H1 (cell line): ENCODE data around the gene TRIOBP. TPM values are rescaled to one million over a fixed set of nuclear protein-coding genes. Genes with fewer than 3 reads are reported as not detected.
A peak's percentile ranks its signal among the peaks of the same experiment; 100 is the strongest.

ENCODE experiments used
- CTCF ChIA-PET: fragments of 300-600 bp; sonication (Branson Sonifier 250); formaldehyde crosslinking; loops from one replicate; lab custom pipeline; 2021; ENCODE audit not compliant: partially characterized antibody; lab: Charles Lee
- POLR2A ChIA-PET: fragments of 300-600 bp; sonication (Branson Sonifier 250); formaldehyde crosslinking; loops from one replicate; lab custom pipeline; 2021; ENCODE audit warnings: inconsistent platforms; ENCODE audit not compliant: partially characterized antibody; lab: Charles Lee
- DNase-seq, 2 experiments: peaks; one replicate each; pipeline versions ENCODE4 v3.0.0 to v3.0.0-alpha.2; 2010 to 2022; ENCODE audit warnings: low spot score in 2 of 2, low read depth in 1 of 2, mixed read lengths in 1 of 2
- FAIRE-seq: peaks from 2 replicates; lab custom pipeline; 2011; peaks lifted over from hg19 to GRCh38; lab: Jason Lieb, UNC
- H2AFZ ChIP-seq: 2 replicates; pipeline ENCODE4 v1.8.1; 2012; ENCODE audit warnings: low read length, inconsistent platforms
- H2AK5ac ChIP-seq: 2 replicates; pipeline ENCODE4 v1.6.1; 2013; ENCODE audit warnings: low read depth, low read length
- H2BK120ac ChIP-seq: replicated peaks from 2 replicates; pipeline ENCODE3; 2013; ENCODE audit warnings: low read depth, low read length, inconsistent platforms
- H2BK12ac ChIP-seq: 2 replicates; pipeline ENCODE4 v1.6.1; 2013; ENCODE audit warnings: low read depth, low read length
- H2BK15ac ChIP-seq: 2 replicates; pipeline ENCODE4 v1.6.1; 2013; ENCODE audit warnings: low read length
- H2BK20ac ChIP-seq: 2 replicates; pipeline ENCODE4 v1.6.1; 2013; ENCODE audit warnings: low read length
- H2BK5ac ChIP-seq: 2 replicates; pipeline ENCODE4 v1.6.1; 2013; ENCODE audit warnings: low read depth, low read length
- H3K14ac ChIP-seq: 2 replicates; pipeline ENCODE4 v1.6.1; 2013; ENCODE audit warnings: inconsistent platforms; ENCODE audit not compliant: insufficient read length
- H3K18ac ChIP-seq: 2 replicates; pipeline ENCODE4 v1.6.1; 2013; ENCODE audit warnings: low read length; ENCODE audit errors: extremely low read depth
- H3K23ac ChIP-seq: 2 replicates; pipeline ENCODE4 v1.6.1; 2013; ENCODE audit warnings: inconsistent platforms; ENCODE audit not compliant: insufficient read length
- H3K23me2 ChIP-seq: 2 replicates; pipeline ENCODE4 v1.6.1; 2013; ENCODE audit warnings: low read depth, low read length
- H3K27ac ChIP-seq: 2 replicates; pipeline ENCODE4 v1.6.1; 2011; ENCODE audit warnings: low read depth, low read length, inconsistent platforms
- H3K27me3 ChIP-seq, 4 experiments: replicated peaks in 1 of 4; 1 replicate in 1 of 4; 2 replicates in 3 of 4; pipeline versions ENCODE4 v1.6.1 to v1.8.1; 2011 to 2013; ENCODE audit warnings: low read length in 3 of 4, mild to moderate bottlenecking in 3 of 4, inconsistent platforms in 2 of 4, mixed read lengths in 2 of 4, moderate library complexity in 1 of 4; ENCODE audit not compliant: control insufficient read depth in 3 of 4, insufficient read depth in 3 of 4; ENCODE audit errors: extremely low read depth in 1 of 4
- H3K36me3 ChIP-seq, 4 experiments: 2 replicates each; pipeline versions ENCODE4 v1.6.1 to v1.8.1; 2011 to 2013; ENCODE audit warnings: mild to moderate bottlenecking in 4 of 4, low read length in 3 of 4, moderate library complexity in 2 of 4, control low read depth in 1 of 4, inconsistent platforms in 1 of 4; ENCODE audit not compliant: insufficient read depth in 4 of 4, control insufficient read depth in 2 of 4
- H3K4ac ChIP-seq: replicated peaks from 2 replicates; pipeline ENCODE3; 2013; ENCODE audit warnings: low read length, low read depth, mixed read lengths, inconsistent platforms; ENCODE audit not compliant: insufficient read length
- H3K4me1 ChIP-seq, 4 experiments: replicated peaks in 1 of 4; 1 replicate in 1 of 4; 2 replicates in 3 of 4; pipeline versions ENCODE4 v1.6.1 to v1.8.1; 2011 to 2013; ENCODE audit warnings: low read length in 3 of 4, inconsistent platforms in 2 of 4, mixed read lengths in 1 of 4; ENCODE audit not compliant: insufficient read depth in 4 of 4, control insufficient read depth in 3 of 4
- H3K4me2 ChIP-seq, 2 experiments: 2 replicates each; pipeline versions ENCODE4 v1.6.1 to v1.8.1; 2011 to 2013; ENCODE audit warnings: low read depth in 2 of 2, low read length in 2 of 2, control low read depth in 1 of 2, inconsistent platforms in 1 of 2, mild to moderate bottlenecking in 1 of 2; ENCODE audit not compliant: insufficient read depth in 1 of 2
- H3K4me3 ChIP-seq, 4 experiments: fragments of 200-600, 300-600 bp in 1 of 4; sonication (generic), shearing (Covaris generic), sonication (Bioruptor Twin) in 1 of 4; 2 replicates each; pipeline versions ENCODE4 v1.5.1 to v1.8.1; 2011 to 2016; ENCODE audit warnings: low read length in 4 of 4, low read depth in 3 of 4, control low read depth in 2 of 4, inconsistent platforms in 2 of 4, mild to moderate bottlenecking in 2 of 4, mixed read lengths in 1 of 4, moderate library complexity in 1 of 4; ENCODE audit not compliant: insufficient read depth in 2 of 4; ENCODE audit errors: extremely low read depth in 1 of 4
- H3K56ac ChIP-seq: replicated peaks from 2 replicates; pipeline ENCODE3; 2013; ENCODE audit warnings: low read depth, mild to moderate bottlenecking, mixed read lengths, low read length, inconsistent platforms; ENCODE audit not compliant: insufficient read length
- H3K79me1 ChIP-seq: 2 replicates; pipeline ENCODE4 v1.6.1; 2013; ENCODE audit warnings: low read depth, low read length, control low read depth
- H3K79me2 ChIP-seq, 2 experiments: 2 replicates each; pipeline versions ENCODE4 v1.6.1 to v1.8.1; 2012 to 2013; ENCODE audit warnings: low read length in 2 of 2, mild to moderate bottlenecking in 2 of 2, inconsistent platforms in 1 of 2; ENCODE audit not compliant: insufficient read depth in 2 of 2, control insufficient read depth in 1 of 2
- H3K9ac ChIP-seq, 4 experiments: replicated peaks in 1 of 4; 1 replicate in 1 of 4; 2 replicates in 3 of 4; pipeline versions ENCODE4 v1.6.1 to v1.8.1; 2011 to 2013; ENCODE audit warnings: low read depth in 3 of 4, low read length in 3 of 4, control low read depth in 2 of 4, mild to moderate bottlenecking in 2 of 4, moderate library complexity in 2 of 4, inconsistent platforms in 1 of 4; ENCODE audit errors: extremely low read depth in 1 of 4
- H3K9me3 ChIP-seq, 2 experiments: 2 replicates each; pipeline versions ENCODE4 v1.6.1 to v1.8.1; 2012 to 2013; ENCODE audit warnings: mild to moderate bottlenecking in 2 of 2, moderate library complexity in 2 of 2, control low read depth in 1 of 2, inconsistent platforms in 1 of 2, low read depth in 1 of 2, low read length in 1 of 2, mixed read lengths in 1 of 2; ENCODE audit not compliant: insufficient read depth in 2 of 2
- H4K20me1 ChIP-seq, 2 experiments: replicated peaks in 1 of 2; 2 replicates each; pipeline versions ENCODE3 to v1.8.1; 2011 to 2013; ENCODE audit warnings: inconsistent platforms in 2 of 2, low read length in 2 of 2, mild to moderate bottlenecking in 1 of 2; ENCODE audit not compliant: insufficient read depth in 2 of 2, control insufficient read depth in 1 of 2
- H4K5ac ChIP-seq: 2 replicates; pipeline ENCODE4 v1.6.1; 2013; ENCODE audit warnings: low read length, low read depth, mixed read lengths, inconsistent platforms; ENCODE audit not compliant: insufficient read length
- H4K8ac ChIP-seq: 2 replicates; pipeline ENCODE4 v1.8.0; 2013; ENCODE audit warnings: mild to moderate bottlenecking, moderate library complexity, low read length, inconsistent platforms; ENCODE audit not compliant: insufficient read depth; ENCODE audit errors: extremely low read depth
- H4K91ac ChIP-seq: replicated peaks from 2 replicates; pipeline ENCODE3; 2013; ENCODE audit warnings: low read length, mixed read lengths, inconsistent platforms; ENCODE audit not compliant: insufficient read length
- ASH2L ChIP-seq: fragments of 200-600, 300-600 bp; sonication (generic); IDR thresholded peaks from one replicate; pipeline ENCODE4 v1.7.1; 2017; ENCODE audit warnings: low read length
- CEBPB ChIP-seq: IDR thresholded peaks from 2 replicates; pipeline ENCODE4 v1.6.1; 2012; ENCODE audit warnings: low read depth, low read length
- CREB1 ChIP-seq: IDR thresholded peaks from 2 replicates; pipeline ENCODE4 v1.6.1; 2012; ENCODE audit warnings: inconsistent platforms
- EGR1 ChIP-seq: IDR thresholded peaks from 2 replicates; pipeline ENCODE4 v1.6.1; 2011; ENCODE audit warnings: low read depth, low read length, borderline replicate concordance
- KDM4A ChIP-seq: IDR thresholded peaks from one replicate; pipeline ENCODE4 v1.7.1; 2012; ENCODE audit warnings: low read depth, mild to moderate bottlenecking, moderate library complexity, low read length, inconsistent platforms; ENCODE audit not compliant: severe bottlenecking
- KDM5A ChIP-seq: fragments of 200-600 bp; IDR thresholded peaks from 2 replicates; pipeline ENCODE4 v1.7.1; 2012; ENCODE audit warnings: mild to moderate bottlenecking, low read length, inconsistent platforms, mixed read lengths
- RAD21 ChIP-seq, 2 experiments: IDR thresholded peaks in 1 of 2; conservative IDR thresholded peaks in 1 of 2; 2 replicates each; pipeline ENCODE4 v1.6.1; 2011; ENCODE audit warnings: low read depth in 2 of 2, low read length in 2 of 2, improper control_type of control experiment in 1 of 2, inconsistent platforms in 1 of 2, mild to moderate bottlenecking in 1 of 2, moderate library complexity in 1 of 2
- RXRA ChIP-seq: IDR thresholded peaks from 2 replicates; pipeline ENCODE4 v1.6.1; 2011; ENCODE audit warnings: low read depth, mild to moderate bottlenecking, low read length, moderate library complexity; ENCODE audit not compliant: insufficient read depth
- SIRT6 ChIP-seq: IDR thresholded peaks from one replicate; pipeline ENCODE4 v1.7.1; 2012; ENCODE audit warnings: low read length, inconsistent platforms
- SP1 ChIP-seq: IDR thresholded peaks from 2 replicates; pipeline ENCODE4 v1.6.1; 2011; ENCODE audit warnings: low read depth, low read length
- SP4 ChIP-seq: IDR thresholded peaks from 2 replicates; pipeline ENCODE4 v1.6.1; 2012; ENCODE audit warnings: low read length, inconsistent platforms
- WGBS, 2 experiments: shearing (Covaris generic) in 1 of 2; methylation state at CpG; one replicate each; pipeline versions ENCODE4 v1.1.6 to v1.1.7; 2013 to 2015; ENCODE audit warnings: low lambda C conversion rate in 2 of 2, mixed read lengths in 2 of 2, inconsistent platforms in 1 of 2, low coverage in 1 of 2, missing lambda C conversion rate in 1 of 2; ENCODE audit not compliant: insufficient replicate concordance in 2 of 2, insufficient coverage in 1 of 2, insufficient read length in 1 of 2; ENCODE audit errors: extremely low coverage in 1 of 2, missing lambda C conversion rate in 1 of 2; 5-methylcytosine and 5-hydroxymethylcytosine counted together
- polyA plus RNA-seq, 7 experiments: library from polyadenylated mRNA; depleted of rRNA in 3 of 7; stranded (reverse) in 5 of 7; unstranded in 2 of 7; fragments of >200 nt in 5 of 7; fragments of 200-250 nt in 2 of 7; gene quantifications; 1 replicate in 5 of 7; 2 replicates in 1 of 7; 4 replicates in 1 of 7; pipeline versions ENCODE4 v1.2.1 to v1.2.3, GENCODE V29; 2011 to 2013; ENCODE audit warnings: missing spikeins in 2 of 7, mixed read lengths in 2 of 7
- total RNA-seq: library from RNA; stranded (reverse); fragmentation: NEBNext Ultra II Directional; extraction: Animal tissue kit (Norgen Biotek cat#: 25700); gene quantifications from 2 replicates; pipeline ENCODE4 v1.2.1, GENCODE V29; 2021

The TRIOBP gene
- total and polyA plus RNA-seq, 2 of the 8 experiments (the other 6 are each of a cell fraction or from before 2014, with no cell fraction given) = 18.2 to 27.3 TPM

GRCh38 chr22:37675930-37676735 lies 20.7 kb upstream of the TRIOBP start:
- no peaks in the 10 kb centered on the region for H3K36me3 ChIP-seq
- H3K79me2 ChIP-seq = no peaks in the 10 kb centered on the region
- no peak overlapping the region for H2AFZ ChIP-seq
- ChIA-PET POLR2A (interaction anchor here (0.6 to 2.2 kb wide), 9 partner anchors 9 to 149 kb away, joined by 3 to 13 read pairs (median 4); partner anchors contain the start of genes GGA1, NOL12 and PDXP), CTCF (interaction anchor here (0.9 to 16.3 kb wide), 9 partner anchors 11 to 117 kb away, joined by 3 to 261 read pairs (median 3); partner anchors contain the start of genes SH3BP1 and TRIOBP)
- H3K4ac ChIP-seq = no peak overlapping the region
- no peak overlapping the region for H2AK5ac ChIP-seq
- peak overlapping the region; percentile 10 for H4K91ac ChIP-seq
- peak overlapping the region; percentile 61; the same call in 1 of the 2 replicates for H2BK15ac ChIP-seq
- no peaks in the 10 kb centered on the region for H3K9me3 ChIP-seq
- peak in 1 of 2 experiments; percentile 53 for DNase-seq
- H4K5ac ChIP-seq = no peak overlapping the region
- H2BK20ac ChIP-seq = peak overlapping the region; percentile 72; the same call in 1 of the 2 replicates
- no peak overlapping the region for H2BK5ac ChIP-seq
- H3K79me1 ChIP-seq = no peaks in the 10 kb centered on the region
- WGBS, 2 experiments = 61% methylated on average over 12 of the region's 17 CpGs; no CpG with 5 or more reads in 1 of the 2 experiments
- H3K23ac ChIP-seq = no peak overlapping the region
- no peak overlapping the region for H3K56ac ChIP-seq
- H3K14ac ChIP-seq = no peak overlapping the region
- H3K9ac ChIP-seq = no peak overlapping the region
- H3K18ac ChIP-seq = peak overlapping the region; percentile 56; the same call in 1 of the 2 replicates
- H3K4me1 ChIP-seq = peaks cover 0 to 19% (median 13%) of the 10 kb centered on the region in 4 experiments; a peak in 6 of 7 replicates
- TF ChIP-seq RAD21 (IDR thresholded peaks at IDR 0.05 in 1 of 2, conservative IDR thresholded peaks at IDR 0.05 in 1 of 2; ENCODE audit: low read depth in 2 of 2, low read length in 2 of 2) = no peak
- TF ChIP-seq ASH2L = no peak
- no peak for TF ChIP-seq RXRA
- no peak for TF ChIP-seq KDM5A
- TF ChIP-seq SIRT6 = no peak
- TF ChIP-seq CREB1 = no peak
- TF ChIP-seq EGR1 = no peak
- no peak for TF ChIP-seq CEBPB
- no peak for TF ChIP-seq KDM4A
- no peak for TF ChIP-seq SP4
- no peak for TF ChIP-seq SP1
- no peak for FAIRE-seq
- H3K4me3 ChIP-seq = peak overlapping the region in 2 of 4 experiments; percentile 28 to 63; a peak in 3 of 8 replicates
- H4K8ac ChIP-seq = no peak overlapping the region; the same call in 1 of the 2 replicates
- H3K4me2 ChIP-seq = peak overlapping the region; percentile 63 to 78
- peaks cover 0 to 2% (median 0%) of the 10 kb centered on the region in 4 experiments; a peak in 1 of 7 replicates for H3K27me3 ChIP-seq
- peaks cover 2% of the 10 kb centered on the region; the same call in 1 of the 2 replicates for H3K23me2 ChIP-seq
- no peak overlapping the region for H3K27ac ChIP-seq
- peak overlapping the region; percentile 85 for H2BK120ac ChIP-seq
- H2BK12ac ChIP-seq = peak overlapping the region; percentile 55; the same call in 1 of the 2 replicates
- peaks cover 0 to 2% of the 10 kb centered on the region in 2 experiments for H4K20me1 ChIP-seq
